ENCODE results near the gene NTRK1.

GRCh38 chr1:156814571-156815260 lies 45.9 kb upstream of the NTRK1 start:
- TF ChIP-seq CTCF (IDR thresholded peaks at IDR 0.05; ENCODE audit: low read length) = no peak
- TF ChIP-seq EZH2 (IDR thresholded peaks at IDR 0.05; ENCODE audit: borderline replicate concordance, low read length) = no peak
